HCT116 (cell line): ENCODE results near the gene CCNYL1. TPM values are rescaled to one million over a fixed set of nuclear protein-coding genes. Genes with fewer than 3 reads are reported as not detected.
A peak's percentile ranks its signal among the peaks of the same experiment; 100 is the strongest.
"Not testable (repeated sequence)": the region's sequence is repeated elsewhere in the genome, so short reads cannot be mapped to it uniquely, and the experiment has no call there.

ENCODE experiments used
- ATAC-seq: fragments of 200-7000 bp; cut with Tn5 transposase; 2 replicates; pipeline ENCODE4 v1.9.1; 2020; ENCODE audit warnings: mild to moderate bottlenecking, moderate library complexity
- BruUV-seq: library from RNA; stranded (reverse); fragments of 400-500 nt; replicated peaks from 2 replicates; lab custom pipeline; 2021; lab: Mats Ljungman, UMichigan
- CTCF ChIA-PET: fragments of 300-600 bp; sonication (Branson Sonifier 250); formaldehyde crosslinking; loops from one replicate; lab custom pipeline; 2021; ENCODE audit warnings: antibody characterized with exemption; lab: Charles Lee
- POLR2A ChIA-PET: fragments of 300-600, 350-600 bp; sonication (Branson Sonifier 250); formaldehyde crosslinking; loops from one replicate; lab custom pipeline; 2021; ENCODE audit warnings: antibody characterized with exemption; lab: Charles Lee
- RAD21 ChIA-PET, 2 experiments: fragments of 300-600 bp; sonication (Branson Sonifier 250); formaldehyde crosslinking; loops; one replicate each; lab custom pipeline; 2023; ENCODE audit warnings: low total read pairs in 2 of 2; ENCODE audit not compliant: uncharacterized antibody in 2 of 2, unreplicated experiment in 2 of 2, low non-redundant PET in 1 of 2; lab: Charles Lee
- DNase-seq: peaks from one replicate; pipeline ENCODE4 v3.0.0-alpha.2; 2010; ENCODE audit warnings: low read depth, low spot score
- H2AFZ ChIP-seq: fragments of 200-600 bp; shearing (Covaris generic), sonication (generic); 2 replicates; pipeline ENCODE4 v1.6.1; 2017; ENCODE audit warnings: low read depth, mixed run types, mixed read lengths, antibody characterized with exemption, low read length; ENCODE audit not compliant: poor library complexity, severe bottlenecking
- H3K27ac ChIP-seq: 2 replicates; pipeline ENCODE4 v1.5.1; 2012; ENCODE audit warnings: low read depth, low read length
- H3K27me3 ChIP-seq: fragments of 200-600 bp; sonication (generic); 2 replicates; pipeline ENCODE4 v1.6.1; 2016; ENCODE audit warnings: mixed run types, low read length, mixed read lengths; ENCODE audit not compliant: insufficient read depth
- H3K36me3 ChIP-seq, 2 experiments: fragments of 200-500 bp in 1 of 2; fragments of 200-600 bp in 1 of 2; sonication (Bioruptor generic) in 1 of 2; sonication (generic) in 1 of 2; 2 replicates each; pipeline versions ENCODE4 v1.5.1 to v1.6.1; 2014 to 2016; ENCODE audit warnings: low read length in 2 of 2, inconsistent platforms in 1 of 2, mixed read lengths in 1 of 2, mixed run types in 1 of 2; ENCODE audit not compliant: insufficient read depth in 2 of 2, control insufficient read depth in 1 of 2
- H3K4me1 ChIP-seq, 2 experiments: fragments of 200-600 bp in 1 of 2; sonication (generic) in 1 of 2; 2 replicates each; pipeline versions ENCODE4 v1.5.1 to v1.6.1; 2012 to 2017; ENCODE audit warnings: low read length in 2 of 2, inconsistent platforms in 1 of 2, mild to moderate bottlenecking in 1 of 2, mixed read lengths in 1 of 2, mixed run types in 1 of 2, moderate library complexity in 1 of 2; ENCODE audit not compliant: insufficient read depth in 2 of 2, control insufficient read depth in 1 of 2
- H3K4me2 ChIP-seq: fragments of 200-600 bp; sonication (generic); 2 replicates; pipeline ENCODE4 v1.6.1; 2017; ENCODE audit warnings: mixed run types, low read length, mixed read lengths
- H3K4me3 ChIP-seq, 2 experiments: fragments of 200-600 bp in 1 of 2; sonication (generic) in 1 of 2; replicated peaks in 1 of 2; 2 replicates each; pipeline ENCODE4 v1.5.1; 2011 to 2016; ENCODE audit warnings: low read length in 2 of 2, control low read depth in 1 of 2, low read depth in 1 of 2, mild to moderate bottlenecking in 1 of 2, mixed read lengths in 1 of 2, mixed run types in 1 of 2
- H3K79me2 ChIP-seq: fragments of 200-600 bp; sonication (generic); 2 replicates; pipeline ENCODE4 v1.6.1; 2017; ENCODE audit warnings: mild to moderate bottlenecking, mixed run types, low read length, moderate library complexity, mixed read lengths; ENCODE audit not compliant: insufficient read depth
- H3K9ac ChIP-seq: fragments of 200-600 bp; sonication (generic); 2 replicates; pipeline ENCODE4 v1.6.1; 2016; ENCODE audit warnings: low read length, mixed read lengths
- H3K9me2 ChIP-seq: fragments of 200-600 bp; sonication (generic), shearing (Covaris generic); 2 replicates; pipeline ENCODE4 v1.6.1; 2017; ENCODE audit warnings: mixed run types, mild to moderate bottlenecking, moderate library complexity; ENCODE audit not compliant: insufficient read depth
- H3K9me3 ChIP-seq, 2 experiments: fragments of 200-500 bp in 1 of 2; fragments of 200-600 bp in 1 of 2; sonication (Bioruptor generic) in 1 of 2; sonication (generic) in 1 of 2; 2 replicates each; pipeline ENCODE4 v1.6.1; 2014 to 2017; ENCODE audit warnings: low read length in 2 of 2, mixed read lengths in 2 of 2, inconsistent platforms in 1 of 2, low read depth in 1 of 2, mild to moderate bottlenecking in 1 of 2, mixed run types in 1 of 2, moderate library complexity in 1 of 2; ENCODE audit not compliant: control insufficient read depth in 1 of 2, insufficient read depth in 1 of 2
- H4K20me1 ChIP-seq: fragments of 200-600 bp; sonication (generic), shearing (Covaris generic); 2 replicates; pipeline ENCODE4 v1.6.1; 2017; ENCODE audit warnings: mixed run types, mild to moderate bottlenecking, moderate library complexity; ENCODE audit not compliant: insufficient read depth
- CBX3 ChIP-seq: IDR thresholded peaks from 2 replicates; pipeline ENCODE4 v1.6.1; 2012; ENCODE audit warnings: low read depth
- CEBPB ChIP-seq: IDR thresholded peaks from 2 replicates; pipeline ENCODE4 v1.6.1; 2012; ENCODE audit warnings: low read depth
- EGR1 ChIP-seq: IDR thresholded peaks from 2 replicates; pipeline ENCODE4 v1.6.1; 2012; ENCODE audit warnings: low read depth
- FOSL1 ChIP-seq: IDR thresholded peaks from 2 replicates; pipeline ENCODE4 v1.6.1; 2012; ENCODE audit warnings: low read depth
- JUND ChIP-seq: IDR thresholded peaks from 2 replicates; pipeline ENCODE4 v1.6.1; 2012
- MAX ChIP-seq: IDR thresholded peaks from 2 replicates; pipeline ENCODE4 v1.6.1; 2012
- POLR2A ChIP-seq: IDR thresholded peaks from 2 replicates; pipeline ENCODE4 v1.7.0; 2011; ENCODE audit warnings: borderline replicate concordance; ENCODE audit not compliant: insufficient read depth, insufficient read length; ENCODE audit errors: extremely low read depth
- POLR2AphosphoS5 ChIP-seq: IDR thresholded peaks from 2 replicates; pipeline ENCODE4 v1.6.1; 2011; ENCODE audit warnings: mild to moderate bottlenecking, low read depth, low read length, moderate library complexity
- RAD21 ChIP-seq: IDR thresholded peaks from 2 replicates; pipeline ENCODE4 v1.6.1; 2012; ENCODE audit warnings: low read depth, mild to moderate bottlenecking
- SP1 ChIP-seq: IDR thresholded peaks from 2 replicates; pipeline ENCODE4 v1.6.1; 2012; ENCODE audit warnings: low read depth
- SRF ChIP-seq: IDR thresholded peaks from 2 replicates; pipeline ENCODE4 v1.6.1; 2012; ENCODE audit warnings: low read depth
- ZNF274 ChIP-seq: fragments of 200-500 bp; sonication (Bioruptor generic); IDR thresholded peaks from 2 replicates; pipeline ENCODE4 v1.6.1; 2014; ENCODE audit warnings: mild to moderate bottlenecking, low read depth, low read length, inconsistent platforms
- intact Hi-C: fragments of 100-400 bp; cut with micrococcal nuclease; formaldehyde crosslinking; loops from 2 replicates; pipeline ENCODE4 v1.10.0; 2022
- total RNA-seq: library from RNA; stranded (reverse); gene quantifications from one replicate; pipeline ENCODE4 v1.2.1, GENCODE V29; 2021; ENCODE audit not compliant: unreplicated experiment
- TF ChIP-seq, protein P1 (sequence below), 3 experiments: fragments of 200-600 bp in 1 of 3; sonication (generic) in 1 of 3; IDR thresholded peaks in 2 of 3; conservative IDR thresholded peaks in 1 of 3; 2 replicates each; pipeline ENCODE4 v1.5.1; 2012 to 2017; ENCODE audit warnings: low read depth in 2 of 3, low read length in 2 of 3, antibody characterized with exemption in 1 of 3, borderline replicate concordance in 1 of 3, control low read depth in 1 of 3, mild to moderate bottlenecking in 1 of 3, mixed read lengths in 1 of 3, mixed run types in 1 of 3, moderate library complexity in 1 of 3; ENCODE audit not compliant: insufficient read depth in 1 of 3
- TF ChIP-seq, protein P2 (sequence below): IDR thresholded peaks from 2 replicates; pipeline ENCODE4 v1.6.1; 2012; ENCODE audit warnings: low read depth

The CCNYL1 gene
- total RNA-seq, 1 experiment from 2014 or later, result 14.9 TPM

GRCh38 chr2:207723425-207723787 is 12.0 kb downstream of the CCNYL1 start:
- H3K9me3 ChIP-seq, H3K9me2 ChIP-seq, H3K79me2 ChIP-seq, H3K27me3 ChIP-seq: not testable (repeated sequence)
- ATAC-seq (peak; percentile 79), DNase-seq (peak; percentile 31)
- H3K4me2 ChIP-seq, result peak overlapping the region; percentile 79
- H2AFZ ChIP-seq, result peak overlapping the region; percentile 46
- CTCF ChIA-PET, result interaction anchor here (1.0 kb wide), 1 partner anchor 97 kb away, joined by 3 read pairs; no protein-coding TSS in a partner anchor
- TF ChIP-seq CBX3 (peak; percentile 64; the same call in 1 of the 2 replicates), SP1 (peak; percentile 41; the same call in 1 of the 2 replicates), EGR1 (peak; percentile 82), FOSL1 (peak; percentile 85), JUND (peak; percentile 85), MAX (peak; percentile 23; the same call in 1 of the 2 replicates)
- TF ChIP-seq, all 23 proteins: peak for 6; not testable (repeated sequence) for 17
- intact Hi-C loops, result loop anchor here (5.0 to 10.0 kb wide), 3 partner anchors 96 to 1029 kb away; partner anchors contain the start of gene METTL21A
- RAD21 ChIA-PET, result interaction anchor here in 1 of 2 experiments (0.6 kb wide), 1 partner anchor 8 kb away, joined by 4 read pairs; no protein-coding TSS in a partner anchor
- not testable (repeated sequence) for H4K20me1 ChIP-seq, BruUV-seq, H3K36me3 ChIP-seq
- Histone ChIP-seq H3K9ac (peak overlapping the region; percentile 47), H3K27ac (peak overlapping the region; percentile 72), H3K4me1 (peaks cover 63 to 70% of the 10 kb centered on the region in 2 experiments), H3K4me3 (peak overlapping the region in 1 of 2 experiments; percentile 17; a peak in 3 of 4 replicates)
- POLR2A ChIA-PET, result interaction anchor here (0.6 to 3.7 kb wide), 5 partner anchors 11 to 69 kb away, joined by 3 to 24 read pairs (median 3); partner anchors contain the start of gene CCNYL1

GRCh38 chr2:207724113-207724512 is 12.7 kb downstream of the CCNYL1 start:
- intact Hi-C loops, result loop anchor here (5.0 to 10.0 kb wide), 3 partner anchors 97 to 1029 kb away; partner anchors contain the start of gene METTL21A

More at GRCh38 chr2:207724113-207724512, 12.7 kb downstream of the CCNYL1 start:
- H3K4me3 ChIP-seq, result 0 out of 4 replicates have a peak overlapping the region, but pooled peaks of 1 of the 2 experiments have one; percentile 17
- no peak overlapping the region for H2AFZ ChIP-seq
- no peak for ATAC-seq
- no peak overlapping the region for H3K27ac ChIP-seq
- no peaks in the 10 kb centered on the region for H3K9me2 ChIP-seq
- no peaks in the 10 kb centered on the region for H3K36me3 ChIP-seq
- no peaks in the 10 kb centered on the region for H3K79me2 ChIP-seq
- RAD21 ChIA-PET, result interaction anchor here in 1 of 2 experiments (0.6 kb wide), 1 partner anchor 7 kb away, joined by 4 read pairs; no protein-coding TSS in a partner anchor
- CTCF ChIA-PET, result no interaction called here
- H3K4me2 ChIP-seq, result peak overlapping the region; percentile 79
- H3K27me3 ChIP-seq, result no peaks in the 10 kb centered on the region
- H3K9ac ChIP-seq, result no peak overlapping the region
- POLR2A ChIA-PET, result interaction anchor here (1.2 kb wide), 1 partner anchor 13 kb away, joined by 3 read pairs; the partner anchor contains the start of gene CCNYL1
- TF ChIP-seq CEBPB, result no peak
- TF ChIP-seq POLR2AphosphoS5, result no peak
- TF ChIP-seq, protein P1, sequence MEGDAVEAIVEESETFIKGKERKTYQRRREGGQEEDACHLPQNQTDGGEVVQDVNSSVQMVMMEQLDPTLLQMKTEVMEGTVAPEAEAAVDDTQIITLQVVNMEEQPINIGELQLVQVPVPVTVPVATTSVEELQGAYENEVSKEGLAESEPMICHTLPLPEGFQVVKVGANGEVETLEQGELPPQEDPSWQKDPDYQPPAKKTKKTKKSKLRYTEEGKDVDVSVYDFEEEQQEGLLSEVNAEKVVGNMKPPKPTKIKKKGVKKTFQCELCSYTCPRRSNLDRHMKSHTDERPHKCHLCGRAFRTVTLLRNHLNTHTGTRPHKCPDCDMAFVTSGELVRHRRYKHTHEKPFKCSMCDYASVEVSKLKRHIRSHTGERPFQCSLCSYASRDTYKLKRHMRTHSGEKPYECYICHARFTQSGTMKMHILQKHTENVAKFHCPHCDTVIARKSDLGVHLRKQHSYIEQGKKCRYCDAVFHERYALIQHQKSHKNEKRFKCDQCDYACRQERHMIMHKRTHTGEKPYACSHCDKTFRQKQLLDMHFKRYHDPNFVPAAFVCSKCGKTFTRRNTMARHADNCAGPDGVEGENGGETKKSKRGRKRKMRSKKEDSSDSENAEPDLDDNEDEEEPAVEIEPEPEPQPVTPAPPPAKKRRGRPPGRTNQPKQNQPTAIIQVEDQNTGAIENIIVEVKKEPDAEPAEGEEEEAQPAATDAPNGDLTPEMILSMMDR (IDR thresholded peaks at IDR 0.05 in 2 of 3, conservative IDR thresholded peaks at IDR 0.05 in 1 of 3; ENCODE audit: borderline replicate concordance in 1 of 3, insufficient read depth in 1 of 3, low read depth in 2 of 3, low read length in 2 of 3), result no peak
- TF ChIP-seq SP1, result no peak
- TF ChIP-seq RAD21, result no peak
- no peak for TF ChIP-seq ZNF274
- no peak for TF ChIP-seq SRF
- TF ChIP-seq POLR2A, result no peak
- TF ChIP-seq, protein P2, sequence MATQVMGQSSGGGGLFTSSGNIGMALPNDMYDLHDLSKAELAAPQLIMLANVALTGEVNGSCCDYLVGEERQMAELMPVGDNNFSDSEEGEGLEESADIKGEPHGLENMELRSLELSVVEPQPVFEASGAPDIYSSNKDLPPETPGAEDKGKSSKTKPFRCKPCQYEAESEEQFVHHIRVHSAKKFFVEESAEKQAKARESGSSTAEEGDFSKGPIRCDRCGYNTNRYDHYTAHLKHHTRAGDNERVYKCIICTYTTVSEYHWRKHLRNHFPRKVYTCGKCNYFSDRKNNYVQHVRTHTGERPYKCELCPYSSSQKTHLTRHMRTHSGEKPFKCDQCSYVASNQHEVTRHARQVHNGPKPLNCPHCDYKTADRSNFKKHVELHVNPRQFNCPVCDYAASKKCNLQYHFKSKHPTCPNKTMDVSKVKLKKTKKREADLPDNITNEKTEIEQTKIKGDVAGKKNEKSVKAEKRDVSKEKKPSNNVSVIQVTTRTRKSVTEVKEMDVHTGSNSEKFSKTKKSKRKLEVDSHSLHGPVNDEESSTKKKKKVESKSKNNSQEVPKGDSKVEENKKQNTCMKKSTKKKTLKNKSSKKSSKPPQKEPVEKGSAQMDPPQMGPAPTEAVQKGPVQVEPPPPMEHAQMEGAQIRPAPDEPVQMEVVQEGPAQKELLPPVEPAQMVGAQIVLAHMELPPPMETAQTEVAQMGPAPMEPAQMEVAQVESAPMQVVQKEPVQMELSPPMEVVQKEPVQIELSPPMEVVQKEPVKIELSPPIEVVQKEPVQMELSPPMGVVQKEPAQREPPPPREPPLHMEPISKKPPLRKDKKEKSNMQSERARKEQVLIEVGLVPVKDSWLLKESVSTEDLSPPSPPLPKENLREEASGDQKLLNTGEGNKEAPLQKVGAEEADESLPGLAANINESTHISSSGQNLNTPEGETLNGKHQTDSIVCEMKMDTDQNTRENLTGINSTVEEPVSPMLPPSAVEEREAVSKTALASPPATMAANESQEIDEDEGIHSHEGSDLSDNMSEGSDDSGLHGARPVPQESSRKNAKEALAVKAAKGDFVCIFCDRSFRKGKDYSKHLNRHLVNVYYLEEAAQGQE, result no peak
- no peaks in the 10 kb centered on the region for H3K9me3 ChIP-seq
- H4K20me1 ChIP-seq, result no peaks in the 10 kb centered on the region
- H3K4me1 ChIP-seq, result peaks cover 63 to 70% of the 10 kb centered on the region in 2 experiments
- no peak for DNase-seq
- no TSS peak for BruUV-seq
